Skin of body (tissue), 2 donors: Measurements from ENCODE around the gene TRMT61A. TPM values are rescaled to one million over a fixed set of nuclear protein-coding genes. Genes with fewer than 3 reads are reported as not detected.
"Not testable (repeated sequence)": the region's sequence is repeated elsewhere in the genome, so short reads cannot be mapped to it uniquely, and the experiment has no call there.

Source experiments
- DNase-seq: peaks from one replicate; lab custom pipeline; 2025; lab: John Stamatoyannopoulos, UW
- total RNA-seq: library from RNA; depleted of rRNA; stranded (reverse); fragments of >200 nt; gene quantifications from one replicate; pipeline ENCODE4 v1.2.3, GENCODE V29; 2014

TRMT61A gene
- total RNA-seq, 1 donor from 2014 or later: 5.8 TPM

GRCh38 chr14:103521951-103522563 lies 6.9 kb upstream of the TRMT61A start:
- no peak for DNase-seq

DNA sequence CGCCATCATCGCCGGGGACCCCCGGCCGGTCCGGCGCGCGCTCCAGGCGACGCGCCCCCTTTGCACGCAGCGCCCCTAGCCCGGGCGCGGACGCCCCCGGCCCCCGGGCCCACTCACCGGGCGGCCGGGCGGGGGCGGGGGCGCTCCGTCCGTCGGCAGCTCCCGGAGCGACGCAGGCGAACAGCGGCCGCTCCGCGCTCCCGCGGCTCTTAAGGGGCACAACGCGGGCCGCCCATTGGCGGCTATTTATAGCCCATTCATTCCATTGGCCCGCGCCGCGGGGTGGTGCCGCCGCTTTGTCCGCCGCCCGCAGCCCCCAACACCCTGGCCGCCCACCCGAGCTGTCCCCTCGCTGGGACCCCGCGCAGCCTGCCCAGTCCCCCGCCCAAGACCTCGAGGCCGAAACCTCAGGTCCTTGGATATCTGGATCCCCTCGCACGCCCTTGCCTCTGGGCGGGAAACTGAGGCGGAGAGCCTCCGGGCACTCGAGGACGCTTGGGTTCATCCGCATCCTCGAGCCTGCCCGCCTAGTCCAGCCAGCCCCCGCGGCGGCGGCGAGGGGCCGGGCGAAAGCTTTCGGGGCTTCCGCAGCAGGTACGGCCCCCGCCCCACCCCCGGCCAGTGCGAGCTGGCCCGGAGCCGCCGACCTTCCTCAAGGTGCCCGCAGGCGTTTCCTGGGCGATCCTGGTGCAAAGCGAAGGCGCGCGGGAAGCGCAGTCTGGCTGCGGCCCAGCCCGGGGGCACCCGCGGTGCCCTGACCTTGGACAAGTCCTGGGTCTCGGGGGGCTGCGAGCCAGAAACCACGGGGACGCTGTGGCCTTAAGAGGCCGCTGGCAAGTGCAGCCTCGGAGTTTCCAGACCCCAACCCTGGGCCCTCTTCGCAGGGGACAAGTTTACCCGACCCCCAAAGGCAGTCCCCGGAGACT lies 6.1 kb upstream of the TRMT61A start, which contains the start of gene CKB:
TSS of gene CKB (minus strand) at position 182 of the 926 bp plus-strand sequence. CDS start 337 bp downstream, outside the sequence.
- DNase-seq: no peak

GRCh38 chr14:103523575-103523954 lies 5.4 kb upstream of the TRMT61A start:
- no peak for DNase-seq

DNA sequence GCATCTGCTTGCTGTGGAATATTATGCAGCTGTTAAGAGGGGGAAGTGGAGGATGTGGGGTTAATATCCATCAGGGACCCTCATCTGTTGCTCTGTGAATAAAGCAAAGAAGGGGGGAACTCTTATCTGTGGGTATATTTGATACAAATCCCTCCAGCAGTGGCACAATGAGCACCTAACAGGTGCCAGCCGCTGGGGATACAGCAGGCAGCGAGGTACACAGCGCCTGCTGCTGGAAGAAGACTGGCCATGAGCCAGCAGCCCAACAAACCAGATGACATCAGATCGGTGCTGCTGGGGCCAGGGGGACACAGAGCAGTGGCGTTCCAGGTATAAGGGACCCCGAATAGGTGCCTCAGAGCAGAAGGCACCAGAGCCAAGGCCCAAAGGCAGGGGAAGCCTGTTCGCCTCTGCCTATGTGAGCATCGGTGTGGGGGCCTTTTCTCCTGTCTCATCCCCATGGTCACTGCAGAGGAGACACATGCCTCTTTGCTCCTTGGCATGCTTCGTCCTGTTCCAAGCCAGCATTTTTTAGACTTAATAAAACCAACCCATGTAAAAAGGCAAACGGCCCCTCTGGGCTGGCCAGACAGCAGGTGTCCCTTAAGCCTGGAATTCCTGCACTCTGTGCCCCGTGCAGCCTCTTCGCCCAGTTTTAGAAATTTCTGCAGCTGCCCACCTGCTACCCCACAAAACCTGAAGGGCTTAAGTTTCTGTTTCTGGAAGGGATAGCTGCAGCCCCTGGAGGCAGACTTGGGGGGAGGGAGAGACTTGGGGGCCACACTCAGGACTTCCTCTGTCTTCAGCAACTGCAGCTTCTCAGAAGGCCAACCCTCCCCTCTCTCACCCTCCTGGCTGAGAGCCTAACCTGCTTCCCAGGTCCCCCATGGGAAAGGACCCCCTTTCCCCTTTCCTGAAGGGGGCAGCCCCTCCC lies 4.7 kb upstream of the TRMT61A start:
- DNase-seq: no peak

DNA sequence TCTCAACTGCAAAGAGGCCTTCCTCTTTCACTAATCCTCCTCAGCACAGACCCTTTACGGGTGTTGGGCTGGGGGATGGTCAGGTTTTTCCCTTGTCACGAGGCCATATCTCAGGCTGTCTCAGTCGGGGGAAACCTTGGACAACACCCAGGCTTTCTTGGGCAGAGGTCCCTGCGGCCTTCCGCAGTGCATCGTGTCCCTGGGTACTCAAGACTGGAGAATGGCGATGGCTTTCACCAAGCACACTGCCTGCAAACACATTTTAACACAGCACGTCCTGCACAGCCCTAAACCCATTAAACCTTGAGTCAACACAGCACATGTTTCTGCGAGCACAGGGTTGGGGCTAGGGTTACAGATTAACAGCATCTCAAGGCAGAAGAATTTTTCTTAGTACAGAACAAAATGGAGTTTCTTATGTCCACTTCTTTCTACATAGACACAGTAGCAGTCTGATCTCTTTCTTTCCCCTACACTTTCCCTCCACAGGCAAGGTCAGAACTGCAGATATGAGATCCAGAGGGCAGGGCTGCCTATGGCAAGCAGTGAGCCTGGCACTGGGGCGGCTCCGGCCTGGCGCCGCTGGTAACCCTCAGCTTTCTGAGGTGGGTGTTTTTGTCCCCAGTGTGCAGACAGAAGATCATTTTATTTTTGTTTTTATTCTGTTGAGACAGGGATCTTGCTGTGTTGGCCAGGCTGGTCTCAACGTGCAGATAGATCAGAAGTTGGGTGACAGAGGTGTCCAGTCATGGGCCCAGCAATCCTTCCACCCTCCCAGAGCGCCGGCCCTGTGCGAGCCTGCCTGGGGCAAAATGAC lies 3.4 kb upstream of the TRMT61A start:
- DNase-seq: not testable (repeated sequence)

- no peak for DNase-seq
Observed at GRCh38 chr14:103526247-103526913, 2.6 kb upstream of the TRMT61A start.

DNA sequence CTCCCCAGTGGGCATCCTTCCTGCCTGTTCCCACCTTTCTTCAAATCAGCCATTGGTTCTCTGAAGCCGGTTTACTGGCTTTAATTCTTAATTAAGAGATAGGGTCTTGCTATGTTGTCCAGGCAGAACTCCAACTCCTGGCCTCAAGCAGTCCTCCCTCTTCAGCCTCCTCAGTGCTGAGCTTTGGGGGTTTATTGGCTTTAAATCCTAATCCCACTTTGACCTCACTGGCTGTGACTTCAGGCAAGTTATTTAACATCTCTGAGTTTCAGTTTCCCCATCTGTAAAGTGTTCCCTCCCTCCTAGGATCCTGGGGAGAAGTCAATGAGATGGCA lies 2.1 kb upstream of the TRMT61A start:
- DNase-seq: no peak

DNA sequence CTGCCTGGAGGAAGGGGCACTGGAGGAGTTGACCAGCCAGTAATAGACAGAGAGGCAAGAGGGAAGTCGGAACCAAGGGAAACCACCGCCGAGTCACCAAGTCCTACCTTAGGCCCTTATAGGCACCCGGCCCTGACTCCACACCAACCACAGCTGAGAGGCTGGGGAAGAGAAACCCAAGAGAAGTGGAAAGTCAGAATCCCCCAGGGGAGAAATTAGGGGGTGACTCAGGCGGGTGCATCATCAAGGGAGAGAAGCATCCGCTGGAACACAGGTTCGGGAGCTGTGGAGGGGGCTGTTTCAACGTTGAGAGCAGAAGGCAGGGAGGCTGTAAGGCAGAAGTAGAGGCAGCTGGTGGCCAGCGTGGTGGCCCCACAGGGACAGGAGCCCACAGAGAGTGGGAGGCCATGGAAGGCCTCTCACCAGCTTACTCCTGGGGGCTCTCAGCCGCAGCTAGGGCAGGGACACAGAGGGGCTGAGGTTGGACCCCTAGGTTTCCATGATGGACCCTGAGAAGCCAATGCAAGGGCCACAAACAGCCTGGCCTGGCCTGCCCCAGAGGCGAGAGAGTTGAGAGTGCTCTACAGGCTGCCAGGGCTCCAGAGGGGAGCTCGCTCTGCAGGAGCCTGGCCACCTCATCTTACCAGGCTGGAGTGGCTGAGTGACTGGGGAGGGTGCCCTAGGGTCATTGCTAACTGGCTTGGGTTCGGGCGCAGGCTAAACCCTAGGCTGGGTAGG lies 1.4 kb upstream of the TRMT61A start:
- no peak for DNase-seq

GRCh38 chr14:103528146-103528586 lies 830 bp upstream of the TRMT61A start:
- DNase-seq: no peak

DNA sequence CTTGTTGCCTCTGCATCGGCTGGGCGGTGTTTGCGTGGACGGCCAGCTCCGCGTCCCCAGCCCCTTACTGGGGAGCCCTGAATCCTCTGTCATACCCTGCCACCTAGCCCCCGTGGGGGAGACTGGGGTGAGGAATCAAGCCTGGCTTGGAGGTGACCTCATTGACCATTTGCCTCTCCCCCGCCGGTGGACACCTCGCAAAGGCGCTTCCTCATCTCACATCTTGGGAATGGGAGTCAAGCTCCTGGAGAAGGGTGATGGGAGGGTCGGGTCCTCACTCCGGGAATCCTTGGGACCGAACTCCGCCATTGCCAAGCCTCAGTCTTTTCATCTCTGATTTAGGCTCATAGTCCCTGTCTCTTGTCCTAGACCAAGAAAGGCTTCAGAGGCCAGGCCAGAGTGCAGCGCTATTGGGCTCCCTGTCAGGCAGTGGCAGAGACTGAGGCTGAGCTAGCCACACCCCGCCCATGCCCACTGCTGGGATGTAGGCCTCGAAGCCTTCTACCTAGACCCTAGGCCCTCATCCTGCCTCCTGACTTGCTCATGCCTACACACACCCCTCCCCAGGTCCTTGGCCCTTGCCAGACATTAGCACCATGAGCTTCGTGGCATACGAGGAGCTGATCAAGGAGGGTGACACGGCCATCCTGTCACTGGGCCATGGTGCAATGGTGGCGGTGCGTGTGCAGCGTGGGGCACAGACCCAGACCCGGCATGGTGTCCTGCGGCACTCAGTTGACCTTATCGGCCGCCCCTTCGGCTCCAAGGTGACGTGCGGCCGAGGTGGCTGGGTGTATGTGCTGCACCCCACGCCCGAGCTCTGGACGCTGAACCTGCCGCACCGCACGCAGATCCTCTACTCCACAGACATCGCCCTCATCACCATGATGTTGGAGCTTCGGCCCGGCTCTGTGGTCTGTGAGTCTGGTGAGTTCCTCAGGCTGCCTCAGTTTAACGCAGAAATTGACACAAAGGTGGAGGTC lies 678 bp downstream of the TRMT61A start:
- no peak for DNase-seq

DNA sequence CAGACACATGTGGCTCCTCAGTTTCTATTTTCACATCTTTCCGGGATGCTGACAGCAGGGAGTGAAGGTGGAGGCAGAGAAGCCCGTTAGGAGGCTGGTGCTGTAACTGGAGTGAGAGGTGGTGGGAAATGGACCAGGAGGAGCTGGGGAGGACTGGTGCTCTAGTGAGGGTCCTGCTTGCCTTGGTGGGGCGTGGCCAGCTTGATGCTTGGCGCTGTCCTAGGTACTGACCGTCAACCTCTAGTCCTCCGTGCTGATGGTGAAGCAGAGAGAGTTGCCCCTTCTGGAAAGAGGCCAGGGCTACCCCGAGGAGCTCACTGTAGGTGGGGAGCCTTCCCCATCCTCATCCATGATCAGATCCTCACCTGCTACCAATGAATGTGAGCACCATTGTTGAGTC lies 1.4 kb downstream of the TRMT61A start:
- DNase-seq: no peak

DNA sequence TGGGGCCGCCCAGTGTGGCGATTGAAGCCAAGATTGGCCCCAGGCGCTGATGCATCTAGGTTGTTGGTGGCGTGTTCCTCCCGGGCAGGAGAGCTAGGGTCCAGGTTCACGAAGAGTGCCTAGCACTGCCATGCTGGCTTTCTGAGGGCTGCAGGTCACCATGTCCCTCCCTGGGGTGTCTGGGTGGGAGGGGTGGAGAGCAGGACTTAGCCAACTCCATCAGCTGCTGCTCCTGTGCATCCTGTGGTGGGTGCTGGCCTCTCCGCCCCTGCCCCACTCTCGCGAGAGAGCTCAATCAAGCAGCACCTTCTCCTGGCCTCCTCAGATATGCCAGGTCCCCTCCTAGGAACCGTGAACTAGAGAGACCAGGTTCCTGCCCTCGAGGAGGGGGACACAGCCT lies 1.8 kb downstream of the TRMT61A start:
- DNase-seq: no peak

DNA sequence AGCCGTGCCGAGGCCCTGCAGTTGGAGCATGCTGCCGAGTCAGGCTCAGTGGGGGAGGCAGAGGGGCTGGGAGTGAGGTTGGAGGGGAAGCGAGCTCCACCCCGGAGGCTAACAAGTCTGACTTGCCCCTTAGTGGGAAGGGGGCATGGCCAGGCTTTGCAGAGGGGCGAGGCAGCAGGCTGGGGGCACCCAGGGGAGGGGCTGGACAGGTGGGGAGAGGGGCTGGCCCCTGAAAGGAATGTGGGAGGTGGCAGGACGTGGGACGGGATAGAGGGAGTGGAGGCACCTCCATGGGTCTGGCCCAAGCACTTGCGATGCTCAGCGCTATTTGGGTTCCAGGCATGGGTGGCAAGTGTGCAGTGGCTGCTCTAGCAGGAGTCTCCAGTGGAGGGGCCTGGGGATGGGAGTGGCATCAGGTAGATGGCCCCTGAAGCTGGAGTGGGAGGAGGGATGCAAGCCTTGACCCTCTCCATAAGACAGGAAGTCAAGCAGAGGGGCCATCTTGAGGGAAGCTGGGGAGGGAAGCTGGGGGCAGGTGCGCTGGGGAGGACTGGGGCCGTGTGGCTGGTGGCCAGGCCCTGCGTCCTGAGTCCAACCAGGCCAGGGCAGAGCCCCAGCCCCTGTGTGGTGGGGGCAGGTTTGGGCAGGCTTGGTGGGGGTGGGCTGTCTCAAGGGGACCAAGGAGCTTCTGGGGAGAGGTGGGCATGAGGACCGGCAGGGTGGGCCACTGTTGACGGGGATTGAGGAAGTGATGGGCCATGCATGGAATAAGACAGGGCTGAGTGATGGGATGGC lies 2.6 kb downstream of the TRMT61A start:
- no peak for DNase-seq

- DNase-seq: no peak
Observed at GRCh38 chr14:103532216-103533136, 3.5 kb downstream of the TRMT61A start.

GRCh38 chr14:103533137-103533998 lies 4.4 kb downstream of the TRMT61A start:
- no peak for DNase-seq
